Gastroesophageal sphincter (tissue), 4 donors: ENCODE data around the gene FAU. TPM values are rescaled to one million over a fixed set of nuclear protein-coding genes. Genes with fewer than 3 reads are reported as not detected.

Source experiments
- ATAC-seq: fragments of 150-250 bp; one replicate; pipeline ENCODE4 v1.9.1; 2016; ENCODE audit warnings: mild to moderate bottlenecking, moderate library complexity
- H3K27ac ChIP-seq, 4 donors: fragments of 200-600 bp; sonication (generic) in 3 of 4; 1 replicate in 3 of 4; 2 replicates in 1 of 4; pipeline ENCODE4 v1.5.1; 2016 to 2019
- H3K27me3 ChIP-seq: fragments of 200-600 bp; sonication (generic); one replicate; pipeline ENCODE4 v1.5.1; 2019
- H3K36me3 ChIP-seq, 2 donors: fragments of 200-600 bp; sonication (generic); one replicate each; pipeline ENCODE4 v1.5.1; 2019; ENCODE audit warnings: control low read depth in 1 of 2
- H3K4me1 ChIP-seq, 3 donors: fragments of 200-600 bp; sonication (generic); 1 replicate in 2 of 3; 2 replicates in 1 of 3; pipeline ENCODE4 v1.5.1; 2016 to 2019; ENCODE audit warnings: control low read depth in 2 of 3
- H3K4me3 ChIP-seq, 2 donors: fragments of 200-600 bp; sonication (generic); one replicate each; pipeline ENCODE4 v1.5.1; 2019; ENCODE audit warnings: mild to moderate bottlenecking in 1 of 2, moderate library complexity in 1 of 2
- H3K9me3 ChIP-seq, 3 donors: fragments of 200-600 bp; sonication (generic); one replicate each; pipeline ENCODE4 v1.5.1; 2017 to 2019; ENCODE audit warnings: control low read depth in 2 of 3
- EP300 ChIP-seq: sonication (generic); formaldehyde crosslinking; IDR thresholded peaks from one replicate; pipeline ENCODE4 v1.6.1; 2017; ENCODE audit warnings: antibody characterized with exemption, mild to moderate bottlenecking
- POLR2A ChIP-seq, 2 donors: fragments of 450-650 bp; IDR thresholded peaks; one replicate each; pipeline ENCODE4 v1.6.1; 2017; ENCODE audit warnings: antibody characterized with exemption in 2 of 2, mild to moderate bottlenecking in 2 of 2, moderate library complexity in 1 of 2
- POLR2AphosphoS5 ChIP-seq: sonication (generic); formaldehyde crosslinking; IDR thresholded peaks from one replicate; pipeline ENCODE4 v1.6.1; 2017; ENCODE audit warnings: antibody characterized with exemption
- WGBS, 2 donors: methylation state at CpG; one replicate each; pipeline ENCODE4 v1.1.5; 2018; ENCODE audit warnings: low coverage in 1 of 2; 5-methylcytosine and 5-hydroxymethylcytosine counted together
- total RNA-seq, 4 donors: library from RNA; depleted of rRNA; stranded (reverse); fragments of >200 nt; gene quantifications; one replicate each; pipeline ENCODE4 v1.1.0, GENCODE V29; 2016
- TF ChIP-seq, protein P1 (sequence below), 4 experiments: fragments of 200-600 bp in 2 of 4; fragments of 450-650 bp in 2 of 4; sonication (generic) in 1 of 4; IDR thresholded peaks; one replicate each; pipeline ENCODE4 v1.5.1; 2017 to 2019; ENCODE audit warnings: antibody characterized with exemption in 4 of 4, mild to moderate bottlenecking in 2 of 4, moderate library complexity in 2 of 4

The FAU gene
- total RNA-seq, 4 donors from 2014 or later, result 464 to 971 (median 566) TPM

- no peak overlapping the region for H3K4me3 ChIP-seq
- H3K27me3 ChIP-seq, result no peaks in the 10 kb centered on the region
- 97 to 98% methylated on average over 3 to 4 of the region's 4 CpGs for WGBS, 2 donors
- H3K9me3 ChIP-seq, result no peaks in the 10 kb centered on the region
- TF ChIP-seq POLR2AphosphoS5 (no peak), EP300 (no peak), POLR2A (IDR thresholded peaks at IDR 0.05) (no peak)
- TF ChIP-seq, protein P1, sequence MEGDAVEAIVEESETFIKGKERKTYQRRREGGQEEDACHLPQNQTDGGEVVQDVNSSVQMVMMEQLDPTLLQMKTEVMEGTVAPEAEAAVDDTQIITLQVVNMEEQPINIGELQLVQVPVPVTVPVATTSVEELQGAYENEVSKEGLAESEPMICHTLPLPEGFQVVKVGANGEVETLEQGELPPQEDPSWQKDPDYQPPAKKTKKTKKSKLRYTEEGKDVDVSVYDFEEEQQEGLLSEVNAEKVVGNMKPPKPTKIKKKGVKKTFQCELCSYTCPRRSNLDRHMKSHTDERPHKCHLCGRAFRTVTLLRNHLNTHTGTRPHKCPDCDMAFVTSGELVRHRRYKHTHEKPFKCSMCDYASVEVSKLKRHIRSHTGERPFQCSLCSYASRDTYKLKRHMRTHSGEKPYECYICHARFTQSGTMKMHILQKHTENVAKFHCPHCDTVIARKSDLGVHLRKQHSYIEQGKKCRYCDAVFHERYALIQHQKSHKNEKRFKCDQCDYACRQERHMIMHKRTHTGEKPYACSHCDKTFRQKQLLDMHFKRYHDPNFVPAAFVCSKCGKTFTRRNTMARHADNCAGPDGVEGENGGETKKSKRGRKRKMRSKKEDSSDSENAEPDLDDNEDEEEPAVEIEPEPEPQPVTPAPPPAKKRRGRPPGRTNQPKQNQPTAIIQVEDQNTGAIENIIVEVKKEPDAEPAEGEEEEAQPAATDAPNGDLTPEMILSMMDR (IDR thresholded peaks at IDR 0.05), result no peak
- H3K4me1 ChIP-seq, result peaks cover 0 to 7% (median under 1%) of the 10 kb centered on the region in 3 donors
- peaks cover 0 to 44% of the 10 kb centered on the region in 2 donors for H3K36me3 ChIP-seq
- ATAC-seq, result no peak
- H3K27ac ChIP-seq, result no peak overlapping the region
These were observed 31.3 kb downstream of the FAU start for GRCh38 chr11:65090628-65091027.

- 95% methylated on average over 3 of the region's 4 CpGs; no CpG with 5 or more reads in 1 of the 2 donors for WGBS, 2 donors
- Histone ChIP-seq H3K4me1 (peaks cover 0 to 14% (median 7%) of the 10 kb centered on the region in 3 donors), H3K36me3 (peaks cover 0 to 51% of the 10 kb centered on the region in 2 donors), H3K27me3 (no peaks in the 10 kb centered on the region), H3K4me3 (no peak overlapping the region), H3K27ac (no peak overlapping the region), H3K9me3 (no peaks in the 10 kb centered on the region)
- no peak for TF ChIP-seq POLR2A (IDR thresholded peaks at IDR 0.05)
- TF ChIP-seq, protein P1 (IDR thresholded peaks at IDR 0.05), result no peak
- TF ChIP-seq POLR2AphosphoS5, result no peak
- no peak for TF ChIP-seq EP300
- no peak for ATAC-seq
These were observed 32.3 kb downstream of the FAU start for GRCh38 chr11:65089621-65090020.

- Histone ChIP-seq H3K27me3 (no peaks in the 10 kb centered on the region), H3K4me1 (peaks cover 0 to 24% (median 14%) of the 10 kb centered on the region in 3 donors), H3K27ac (no peak overlapping the region), H3K9me3 (no peaks in the 10 kb centered on the region), H3K36me3 (peaks cover 0 to 51% of the 10 kb centered on the region in 2 donors), H3K4me3 (no peak overlapping the region)
- TF ChIP-seq POLR2AphosphoS5 (no peak), EP300 (no peak), POLR2A (IDR thresholded peaks at IDR 0.05) (no peak)
- TF ChIP-seq, protein P1 (IDR thresholded peaks at IDR 0.05), result no peak
- no peak for ATAC-seq
- WGBS, 2 donors, result no CpG with 5 or more reads among the region's 15 CpGs
These were observed 34.1 kb downstream of the FAU start for GRCh38 chr11:65087827-65088226.

DNA sequence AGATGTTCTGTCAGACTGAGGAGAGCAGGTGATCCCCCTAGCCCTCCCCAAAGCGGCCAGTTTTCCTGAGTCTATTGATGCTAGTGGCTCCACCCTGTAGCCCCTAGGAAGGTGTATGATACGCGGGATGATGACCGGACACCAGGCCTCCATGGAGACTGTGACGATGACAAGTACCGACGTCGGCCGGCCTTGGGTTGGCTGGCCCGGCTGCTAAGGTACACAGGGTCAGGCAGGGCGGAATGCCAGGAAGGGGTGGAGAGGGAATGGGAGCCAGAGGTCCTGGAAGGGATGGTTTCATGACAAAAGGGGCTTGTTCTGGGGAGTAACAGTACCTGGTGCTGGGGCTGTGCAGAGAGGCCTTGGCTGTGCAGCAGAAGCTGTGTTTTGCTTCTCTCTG, 34.7 kb downstream of the FAU start:
- Histone ChIP-seq H3K27me3 (no peaks in the 10 kb centered on the region), H3K4me1 (peaks cover 0 to 24% (median 14%) of the 10 kb centered on the region in 3 donors), H3K27ac (no peak overlapping the region), H3K9me3 (no peaks in the 10 kb centered on the region), H3K36me3 (peaks cover 0 to 51% of the 10 kb centered on the region in 2 donors), H3K4me3 (no peak overlapping the region)
- WGBS, 2 donors, result 80% methylated on average over 6 of the region's 11 CpGs; no CpG with 5 or more reads in 1 of the 2 donors
- no peak for ATAC-seq
- no peak for TF ChIP-seq POLR2AphosphoS5
- no peak for TF ChIP-seq POLR2A (IDR thresholded peaks at IDR 0.05)
- no peak for TF ChIP-seq EP300
- TF ChIP-seq, protein P1 (IDR thresholded peaks at IDR 0.05), result no peak

DNA sequence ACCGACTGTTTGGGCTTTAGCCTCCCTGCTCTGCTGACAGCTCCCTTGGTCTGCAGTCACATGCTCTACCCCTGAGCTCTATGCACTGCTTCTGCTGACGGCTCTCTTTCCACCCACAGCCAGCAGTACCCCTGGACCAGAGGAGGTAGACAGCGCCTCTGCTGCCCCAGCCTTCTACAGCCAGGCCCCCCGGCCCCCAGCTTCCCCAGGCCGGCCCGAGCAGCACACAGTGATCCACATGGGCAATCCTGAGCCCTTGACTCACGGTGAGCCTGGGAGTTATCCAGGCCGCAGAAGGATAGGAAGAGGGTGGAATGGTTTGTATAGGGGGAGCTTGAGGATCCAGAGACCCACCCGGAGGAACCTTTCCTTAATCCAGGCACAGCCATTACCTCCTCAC, 35.1 kb downstream of the FAU start:
- Histone ChIP-seq H3K9me3 (no peaks in the 10 kb centered on the region), H3K36me3 (peaks cover 0 to 51% of the 10 kb centered on the region in 2 donors), H3K27ac (no peak overlapping the region), H3K4me3 (no peak overlapping the region), H3K4me1 (peaks cover 0 to 24% (median 14%) of the 10 kb centered on the region in 3 donors), H3K27me3 (no peaks in the 10 kb centered on the region)
- no peak for ATAC-seq
- TF ChIP-seq POLR2A (IDR thresholded peaks at IDR 0.05), result no peak
- no peak for TF ChIP-seq POLR2AphosphoS5
- TF ChIP-seq, protein P1 (IDR thresholded peaks at IDR 0.05), result no peak
- TF ChIP-seq EP300, result no peak
- WGBS, 2 donors, result 81 to 100% methylated on average over 2 to 3 of the region's 9 CpGs
